Thymus (tissue), 11 donors: ENCODE data around the gene EIF4E1B. TPM values are rescaled to one million over a fixed set of nuclear protein-coding genes. Genes with fewer than 3 reads are reported as not detected.

ENCODE experiments used
- DNase-seq, 9 donors: peaks; one replicate each; pipeline ENCODE4 v3.0.0-alpha.2; 2013; ENCODE audit warnings: low spot score in 9 of 9, low read depth in 6 of 9, missing footprints in 1 of 9
- H3K27ac ChIP-seq, 2 donors: one replicate each; pipeline ENCODE4 v1.5.1; 2013; ENCODE audit warnings: control low read depth in 1 of 2, low read depth in 1 of 2, low read length in 1 of 2, mild to moderate bottlenecking in 1 of 2, moderate library complexity in 1 of 2
- H3K27me3 ChIP-seq, 2 donors: one replicate each; pipeline ENCODE4 v1.5.1; 2013; ENCODE audit warnings: low read length in 1 of 2; ENCODE audit not compliant: control insufficient read depth in 2 of 2, insufficient read depth in 1 of 2
- H3K36me3 ChIP-seq, 2 donors: one replicate each; pipeline ENCODE4 v1.5.1; 2013; ENCODE audit warnings: low read length in 1 of 2, mild to moderate bottlenecking in 1 of 2, moderate library complexity in 1 of 2; ENCODE audit not compliant: control insufficient read depth in 2 of 2, insufficient read depth in 2 of 2
- H3K4me1 ChIP-seq, 2 donors: one replicate each; pipeline ENCODE4 v1.5.1; 2013; ENCODE audit warnings: low read length in 2 of 2; ENCODE audit not compliant: control insufficient read depth in 2 of 2, insufficient read depth in 2 of 2
- H3K4me3 ChIP-seq, 2 donors: one replicate each; pipeline ENCODE4 v1.5.1; 2013; ENCODE audit warnings: low read length in 2 of 2, control low read depth in 1 of 2, mild to moderate bottlenecking in 1 of 2
- H3K9me3 ChIP-seq, 2 donors: one replicate each; pipeline ENCODE4 v1.5.1; 2013; ENCODE audit warnings: low read length in 1 of 2, mild to moderate bottlenecking in 1 of 2; ENCODE audit not compliant: control insufficient read depth in 2 of 2, insufficient read depth in 1 of 2
- WGBS: extraction: QIAGEN DNeasy Blood & Tissue Kit; methylation state at CpG from one replicate; pipeline ENCODE4 v1.1.7; 2013; 5-methylcytosine and 5-hydroxymethylcytosine counted together
- polyA plus RNA-seq: library from polyadenylated mRNA; stranded (reverse); fragments of 200-250 nt; gene quantifications from one replicate; pipeline ENCODE4 v1.2.3, GENCODE V29; 2013
- total RNA-seq: library from RNA; stranded (reverse); fragments of 120-200 nt; gene quantifications from one replicate; pipeline ENCODE4 v1.2.4, GENCODE V29; 2013
- donor health status: healthy.

The EIF4E1B gene
- total and polyA plus RNA-seq, 2 donors = 0.05 TPM

DNA sequence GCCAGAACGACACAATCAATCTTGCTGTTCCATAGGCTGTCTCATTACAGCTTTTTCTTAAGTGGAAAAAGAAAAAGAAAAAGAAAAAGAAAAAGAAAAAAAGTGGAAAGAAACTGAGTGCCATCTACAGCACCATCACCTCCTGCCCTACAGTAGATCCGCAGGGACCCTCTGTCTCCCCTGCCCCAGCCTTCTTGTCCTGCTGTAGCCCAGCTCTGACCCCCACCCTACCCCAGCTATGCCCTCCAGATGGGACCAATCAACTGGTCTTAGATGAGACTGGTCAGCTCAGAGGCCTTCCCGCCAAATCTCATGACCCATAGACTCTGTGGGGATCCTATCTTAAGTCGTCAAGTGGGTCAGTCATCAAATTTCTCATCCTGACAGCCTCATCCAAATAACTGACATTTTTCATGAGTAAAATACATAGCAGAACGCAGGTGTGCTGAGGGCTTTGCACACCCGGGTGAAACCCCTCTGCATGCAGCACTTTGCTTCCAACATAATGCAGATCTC, 51.6 kb downstream of the EIF4E1B start:
- Histone ChIP-seq H3K4me1 (no peaks in the 10 kb centered on the region), H3K27ac (no peak overlapping the region), H3K27me3 (peaks cover 29 to 68% of the 10 kb centered on the region in 2 donors), H3K4me3 (no peak overlapping the region), H3K36me3 (no peaks in the 10 kb centered on the region), H3K9me3 (no peaks in the 10 kb centered on the region)
- DNase-seq = no peak
- WGBS = 89% methylated on average over 6 of the region's 6 CpGs

- Histone ChIP-seq H3K9me3 (peaks cover 0 to 12% of the 10 kb centered on the region in 2 donors), H3K27me3 (peaks cover 19 to 44% of the 10 kb centered on the region in 2 donors), H3K27ac (no peak overlapping the region), H3K4me3 (no peak overlapping the region), H3K4me1 (no peaks in the 10 kb centered on the region), H3K36me3 (no peaks in the 10 kb centered on the region)
- no peak for DNase-seq
These were observed 54.5 kb downstream of the EIF4E1B start for GRCh38 chr5:176685010-176685409.

DNA sequence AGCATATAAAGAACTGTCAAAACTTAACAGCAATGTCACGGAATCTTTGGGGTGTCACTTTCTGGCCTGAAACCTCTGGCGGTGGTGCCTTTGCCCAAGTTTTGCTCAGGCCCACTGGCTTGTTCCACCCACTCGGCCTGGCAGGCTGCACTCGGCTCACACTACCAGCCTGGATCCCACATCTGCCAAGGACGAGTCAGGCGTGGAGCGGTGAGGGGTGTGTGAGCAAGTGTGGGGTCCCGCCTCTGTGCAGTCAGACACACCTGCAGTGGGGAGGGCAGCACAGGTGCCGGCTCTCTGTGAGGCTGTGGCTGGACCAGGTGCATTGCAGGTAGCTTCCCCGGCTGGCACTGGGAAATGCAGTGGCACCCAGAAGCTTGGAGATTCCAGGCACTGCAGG, 56.8 kb downstream of the EIF4E1B start:
- DNase-seq = no peak
- no peak overlapping the region for H3K4me3 ChIP-seq
- H3K4me1 ChIP-seq = no peaks in the 10 kb centered on the region
- 94% methylated on average over 10 of the region's 10 CpGs for WGBS
- H3K36me3 ChIP-seq = no peaks in the 10 kb centered on the region
- peaks cover 1 to 32% of the 10 kb centered on the region in 2 donors for H3K27me3 ChIP-seq
- H3K27ac ChIP-seq = no peak overlapping the region
- peaks cover 0 to 12% of the 10 kb centered on the region in 2 donors for H3K9me3 ChIP-seq

- Histone ChIP-seq H3K27me3 (peaks cover 0 to 34% of the 10 kb centered on the region in 2 donors), H3K27ac (no peak overlapping the region)
These were observed 57.4 kb downstream of the EIF4E1B start for GRCh38 chr5:176687881-176688280.

DNA sequence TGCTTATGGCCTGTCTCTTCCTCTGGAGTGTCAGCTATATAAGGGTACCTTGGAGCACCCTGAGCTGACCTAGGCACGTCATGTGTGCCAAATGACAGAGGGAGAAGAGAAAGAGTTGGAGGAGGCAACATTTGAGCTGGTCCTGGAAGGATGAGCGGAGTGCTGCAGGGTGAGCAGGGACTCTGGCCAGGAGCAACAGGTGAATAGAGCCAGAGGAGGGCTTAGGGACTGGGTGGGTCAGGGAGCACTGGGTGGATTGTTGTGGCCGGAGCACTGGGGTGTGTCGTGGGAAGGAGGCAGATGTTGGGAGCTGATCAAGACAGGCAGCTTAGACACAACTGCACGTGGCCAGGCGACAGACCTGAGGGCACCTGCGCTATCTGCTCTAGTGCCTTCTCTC, 60.4 kb downstream of the EIF4E1B start:
- DNase-seq = no peak
- Histone ChIP-seq H3K27ac (no peak overlapping the region), H3K4me1 (no peaks in the 10 kb centered on the region), H3K27me3 (peaks cover 0 to 47% of the 10 kb centered on the region in 2 donors), H3K36me3 (no peaks in the 10 kb centered on the region), H3K4me3 (no peak overlapping the region), H3K9me3 (peaks cover 0 to 15% of the 10 kb centered on the region in 2 donors)
- WGBS = 93% methylated on average over 7 of the region's 7 CpGs

More at GRCh38 chr5:176687881-176688280, 57.4 kb downstream of the EIF4E1B start:
- H3K4me3 ChIP-seq = no peak overlapping the region
- whole genome bisulfite sequencing = 95% methylated on average over 5 of the region's 5 CpGs
- DNase-seq = no peak
- peaks cover 0 to 15% of the 10 kb centered on the region in 2 donors for H3K9me3 ChIP-seq
- H3K4me1 ChIP-seq = no peaks in the 10 kb centered on the region
- H3K36me3 ChIP-seq = no peaks in the 10 kb centered on the region

- Histone ChIP-seq H3K9me3 (peaks cover 0 to 15% of the 10 kb centered on the region in 2 donors), H3K4me3 (no peak overlapping the region), H3K27ac (no peak overlapping the region), H3K27me3 (peaks cover 2 to 53% of the 10 kb centered on the region in 2 donors), H3K36me3 (no peaks in the 10 kb centered on the region), H3K4me1 (no peaks in the 10 kb centered on the region)
- DNase-seq = no peak
- WGBS = 98% methylated on average over 1 of the region's 1 CpG
These were observed 61.0 kb downstream of the EIF4E1B start for GRCh38 chr5:176691524-176691923.

GRCh38 chr5:176692326-176692725, 61.9 kb downstream of the EIF4E1B start:
- 54% methylated on average over 5 of the region's 5 CpGs for WGBS
- Histone ChIP-seq H3K4me3 (no peak overlapping the region), H3K27ac (no peak overlapping the region), H3K27me3 (peaks cover 3 to 60% of the 10 kb centered on the region in 2 donors), H3K4me1 (no peaks in the 10 kb centered on the region), H3K9me3 (peaks cover 0 to 12% of the 10 kb centered on the region in 2 donors), H3K36me3 (no peaks in the 10 kb centered on the region)
- DNase-seq = no peak

DNA sequence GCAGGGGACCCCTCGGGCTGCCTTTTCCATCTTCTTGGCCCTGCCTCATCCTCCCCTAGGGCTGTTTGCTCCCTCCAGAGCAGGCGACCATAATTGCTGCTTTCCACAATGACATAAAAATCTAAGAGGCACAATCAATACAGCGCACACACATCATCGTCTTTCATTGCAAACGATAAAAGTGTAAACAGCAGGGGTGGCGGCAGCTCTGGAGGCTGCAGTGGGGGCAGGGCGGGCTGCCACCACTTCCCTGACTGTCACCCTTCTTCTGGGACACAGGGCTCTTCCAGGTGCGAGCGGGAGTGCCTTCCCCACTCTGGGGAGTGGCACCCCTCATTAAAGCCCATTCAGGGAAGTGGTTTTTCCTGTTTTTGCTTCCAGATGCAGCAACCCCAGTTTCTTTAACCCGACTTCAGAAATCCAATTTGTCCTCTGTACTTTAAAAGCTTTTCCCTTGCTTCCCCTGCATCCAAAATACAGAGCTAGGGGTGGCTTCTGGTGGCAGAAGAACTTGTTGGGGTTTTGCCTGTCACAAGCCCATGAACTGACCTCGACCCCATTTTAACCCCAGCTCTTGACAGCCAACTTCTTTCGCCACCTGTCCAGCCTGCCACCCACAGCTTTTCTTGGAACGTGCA, 62.5 kb downstream of the EIF4E1B start:
- H3K36me3 ChIP-seq = no peaks in the 10 kb centered on the region
- peaks cover 0 to 6% of the 10 kb centered on the region in 2 donors for H3K9me3 ChIP-seq
- H3K4me3 ChIP-seq = no peak overlapping the region
- WGBS = 22% methylated on average over 13 of the region's 13 CpGs
- DNase-seq = no peak
- H3K4me1 ChIP-seq = no peaks in the 10 kb centered on the region
- no peak overlapping the region for H3K27ac ChIP-seq
- peaks cover 3 to 65% of the 10 kb centered on the region in 2 donors for H3K27me3 ChIP-seq

- H3K27me3 ChIP-seq = peaks cover 3 to 70% of the 10 kb centered on the region in 2 donors
- H3K4me1 ChIP-seq = no peaks in the 10 kb centered on the region
- H3K27ac ChIP-seq = no peak overlapping the region
- H3K9me3 ChIP-seq = peaks cover 0 to 2% of the 10 kb centered on the region in 2 donors
- H3K36me3 ChIP-seq = no peaks in the 10 kb centered on the region
- WGBS = 58% methylated on average over 13 of the region's 13 CpGs
- DNase-seq = no peak
- H3K4me3 ChIP-seq = no peak overlapping the region
These were observed 63.0 kb downstream of the EIF4E1B start for GRCh38 chr5:176693477-176693851.
